HL-60 (cell line): Measurements from ENCODE around the gene STXBP1.

Experiments used
- CTCF ChIP-seq: IDR thresholded peaks from one replicate; pipeline ENCODE4 v1.5.1; 2011; ENCODE audit warnings: low read length, control low read depth, inconsistent platforms; ENCODE audit not compliant: insufficient read depth
- GABPA ChIP-seq: IDR thresholded peaks from 2 replicates; pipeline ENCODE4 v1.6.1; 2012; ENCODE audit warnings: low read depth
- POLR2AphosphoS5 ChIP-seq: IDR thresholded peaks from 2 replicates; pipeline ENCODE4 v1.6.1; 2012; ENCODE audit warnings: low read depth

GRCh38 chr9:127569886-127570401, 42.1 kb upstream of the STXBP1 start:
- no peak for TF ChIP-seq CTCF
- no peak for TF ChIP-seq GABPA
- TF ChIP-seq POLR2AphosphoS5: no peak
